NCI-H460 (cell line): ENCODE results near the gene RTTN. TPM values are rescaled to one million over a fixed set of nuclear protein-coding genes. Genes with fewer than 3 reads are reported as not detected.
A peak's percentile ranks its signal among the peaks of the same experiment; 100 is the strongest.
"Not testable (repeated sequence)": the region's sequence is repeated elsewhere in the genome, so short reads cannot be mapped to it uniquely, and the experiment has no call there.

Experiments used
- DNase-seq: peaks from one replicate; pipeline ENCODE4 v3.0.0-alpha.2; 2016; ENCODE audit warnings: low read depth; ENCODE audit errors: extremely low read depth
- polyA plus RNA-seq: library from polyadenylated mRNA; depleted of rRNA; stranded (reverse); fragments of >200 nt; gene quantifications from 2 replicates; pipeline ENCODE4 v1.2.3, GENCODE V29; 2014; cell fraction: nucleus; rRNA removed
- total RNA-seq: library from RNA; depleted of rRNA; stranded (reverse); fragments of >200 nt; shearing (Covaris generic); gene quantifications from 2 replicates; pipeline ENCODE4 v1.2.3, GENCODE V29; 2014; rRNA removed

Gene RTTN
- 12.0 and 12.6 TPM in 2 replicates for total RNA-seq
- 18.1 and 20.5 TPM in 2 replicates for polyA plus RNA-seq

DNA sequence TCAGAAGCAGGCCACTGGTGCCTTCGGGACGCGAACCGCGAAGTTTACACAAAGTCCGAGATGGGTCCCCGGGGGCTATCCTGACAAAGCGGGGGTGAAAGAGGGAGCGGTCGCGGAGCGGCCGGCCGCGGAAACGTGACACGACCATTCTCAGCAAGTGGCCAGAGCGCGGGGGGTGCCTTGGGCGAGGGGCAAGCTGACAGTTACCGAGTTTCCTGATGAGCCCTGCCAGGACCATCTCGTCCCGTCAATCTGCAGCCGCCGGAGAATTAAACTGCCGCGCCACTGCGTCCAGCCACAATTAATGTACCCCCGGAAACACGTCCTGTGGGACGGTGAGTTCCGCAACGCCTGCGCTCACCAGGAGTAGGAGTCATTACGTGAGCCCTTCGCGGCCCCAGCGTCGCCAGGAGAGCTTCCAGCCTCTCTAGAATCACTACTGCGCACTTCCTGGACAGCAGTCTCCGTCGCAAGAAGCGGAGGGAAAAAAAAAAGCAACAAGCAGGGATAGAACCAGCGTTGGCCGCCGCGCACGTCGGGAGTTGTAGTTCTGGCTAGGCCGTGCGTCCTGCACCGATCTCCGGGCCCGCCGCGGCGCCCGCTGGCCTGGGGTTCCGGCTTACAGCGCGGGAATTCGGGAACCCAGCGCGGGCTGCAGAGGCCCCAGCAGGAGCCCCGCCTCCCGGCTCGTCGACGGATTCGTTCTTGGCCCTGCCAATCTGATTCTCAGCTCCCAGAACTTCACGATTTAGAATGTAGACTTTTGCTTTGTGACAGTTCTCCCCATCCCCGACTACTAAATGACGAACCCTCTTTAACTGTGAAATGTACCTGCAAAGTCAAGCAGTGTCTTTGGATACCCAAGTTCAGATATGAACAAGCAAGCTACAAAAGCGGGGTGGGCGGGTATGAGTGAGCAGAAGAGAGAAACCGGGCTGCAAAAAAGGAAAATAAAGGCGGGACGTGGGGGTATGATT is at the start of gene RTTN:
TSS of gene RTTN (minus strand) at position 267 of the 977 bp plus-strand sequence. CDS start at position 238, 29 bp downstream.
- DNase-seq = peak; percentile 82

DNA sequence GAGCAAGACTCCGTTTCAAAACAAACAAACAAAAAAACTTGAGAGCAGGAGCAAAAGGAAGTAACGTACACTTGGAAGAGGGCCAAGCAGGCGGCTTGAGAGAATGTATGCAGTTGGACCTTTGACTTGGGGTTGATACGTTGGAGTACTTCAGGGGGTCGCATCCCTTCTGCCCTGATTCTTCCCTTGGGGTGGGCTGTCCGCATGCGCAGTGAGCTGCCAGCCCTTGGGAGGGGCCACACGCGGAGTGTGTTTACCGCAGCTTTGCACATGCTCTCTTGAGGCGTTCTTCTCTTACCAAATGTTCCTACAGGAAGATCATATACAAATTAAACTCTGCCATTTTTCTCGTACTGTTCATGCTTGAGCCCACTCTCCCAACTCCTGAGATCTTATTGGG is 45.3 kb upstream of the RTTN start:
- no peak for DNase-seq

DNA sequence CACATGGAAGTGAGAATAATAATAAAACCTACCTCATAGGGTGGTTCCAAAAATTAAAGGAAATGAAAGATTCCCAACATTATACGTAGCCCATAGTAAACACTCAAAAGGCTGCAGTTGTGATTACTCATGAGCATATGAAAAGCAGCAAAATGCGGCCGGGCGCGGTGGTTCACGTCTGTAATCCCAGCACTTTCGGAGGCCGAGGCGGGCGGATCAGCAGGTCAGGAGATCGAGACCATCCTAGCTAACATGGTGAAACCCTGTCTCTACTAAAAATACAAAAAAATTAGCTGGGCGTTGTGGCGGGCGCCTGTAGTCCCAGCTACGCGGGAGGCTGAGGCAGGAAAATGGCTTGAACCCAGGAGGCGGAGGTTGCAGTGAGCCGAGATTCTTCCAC is 44.4 kb upstream of the RTTN start:
- not testable (repeated sequence) for DNase-seq

DNA sequence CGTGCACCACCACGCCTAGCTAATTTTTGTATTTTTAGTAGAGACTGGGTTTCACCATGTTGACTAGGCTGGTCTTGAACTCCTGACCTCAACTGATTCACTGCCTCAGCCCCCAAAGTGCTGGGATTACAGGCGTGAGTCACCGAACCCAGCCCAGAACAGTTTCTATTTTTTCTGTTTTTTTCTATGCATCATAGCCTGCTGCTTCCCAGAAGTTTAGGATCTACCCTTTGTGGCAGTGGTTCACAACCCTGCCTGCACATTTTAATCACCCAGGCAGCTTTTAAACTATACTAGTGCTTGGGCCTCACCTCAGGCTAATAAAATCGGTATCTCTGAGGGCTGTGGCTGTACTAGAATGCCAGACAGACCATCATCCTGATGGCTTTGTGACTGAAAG is 43.6 kb upstream of the RTTN start:
- no peak for DNase-seq

DNA sequence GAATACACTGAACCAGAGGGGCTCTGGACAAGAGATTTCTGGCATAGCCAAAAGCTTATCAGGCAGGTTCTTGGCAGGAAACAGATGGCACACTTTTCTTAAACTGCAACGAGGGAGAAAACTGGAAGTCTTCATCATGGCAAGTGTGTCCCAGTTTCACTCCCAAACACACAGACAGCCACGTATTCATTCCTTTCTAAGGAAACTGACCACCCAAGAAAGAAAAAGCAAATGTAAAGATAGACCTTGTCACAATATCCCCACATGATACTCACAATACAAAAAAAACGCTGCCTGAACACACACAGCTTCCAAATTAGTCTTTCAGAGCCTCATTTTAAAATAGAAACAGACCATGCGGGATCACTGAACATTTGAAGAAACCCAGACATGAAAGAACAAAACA is 40.6 kb upstream of the RTTN start:
- no peak for DNase-seq

- DNase-seq = peak; percentile 69
Observed at GRCh38 chr18:70243131-70243929, 37.8 kb upstream of the RTTN start.

DNA sequence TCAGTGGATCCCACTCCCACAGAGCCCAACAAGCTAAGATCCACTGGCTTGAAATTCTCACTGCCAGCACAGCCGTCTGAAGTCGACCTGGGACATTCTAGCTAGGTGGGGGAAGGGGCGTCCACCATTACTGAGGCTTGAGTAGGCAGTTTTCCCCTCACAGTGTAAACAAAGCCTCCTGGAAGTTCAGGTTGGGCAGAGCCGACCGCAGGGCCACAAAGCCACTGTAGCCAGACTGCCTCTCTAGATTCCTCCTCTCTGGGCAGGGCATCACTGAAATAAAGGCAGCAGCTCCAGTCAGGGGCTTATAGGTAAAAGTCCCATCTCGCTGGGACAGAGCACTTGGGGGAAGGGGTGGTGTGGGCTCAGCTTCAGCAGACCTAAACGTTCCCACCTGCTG is 31.4 kb upstream of the RTTN start:
- DNase-seq = not testable (repeated sequence)

GRCh38 chr18:70235478-70235877 is 30.0 kb upstream of the RTTN start:
- no peak for DNase-seq

DNA sequence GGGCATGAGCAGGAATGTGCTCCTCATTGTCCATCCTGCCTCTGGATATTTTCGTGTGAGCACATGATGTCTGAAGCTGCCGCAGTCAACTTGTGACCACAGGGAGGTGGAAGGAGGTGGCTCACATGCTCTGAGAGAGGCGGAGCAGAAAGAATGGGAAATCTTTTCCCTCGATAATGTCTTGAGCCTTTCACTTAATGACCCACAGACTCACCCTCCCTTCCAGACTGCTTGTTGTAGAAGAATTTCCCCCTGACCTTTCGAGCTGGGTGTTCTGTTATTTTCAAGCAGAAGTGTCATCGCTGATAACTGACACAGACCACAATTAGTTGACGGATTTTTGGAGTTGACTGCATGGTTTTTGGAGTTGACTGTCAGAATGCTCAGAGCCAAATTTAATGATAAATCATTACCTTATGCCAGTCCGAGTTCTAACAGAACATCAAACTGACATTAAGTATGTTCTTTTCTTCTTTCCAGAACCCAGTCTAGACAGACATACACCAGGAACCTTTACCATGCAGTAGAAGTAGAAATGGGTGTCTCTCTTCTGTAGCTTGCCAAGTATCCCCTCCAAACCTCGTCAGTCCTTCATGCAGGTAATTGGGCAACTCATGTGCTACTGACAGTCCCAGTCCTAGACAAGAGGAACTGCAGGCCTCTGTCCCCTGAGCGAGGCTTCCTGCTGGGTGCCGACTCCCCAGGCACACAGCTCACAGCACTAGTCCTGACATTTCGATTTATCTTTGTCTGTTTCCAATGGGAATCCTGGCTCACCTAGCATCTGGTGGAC is 29.4 kb upstream of the RTTN start:
- peak; percentile 35 for DNase-seq

DNA sequence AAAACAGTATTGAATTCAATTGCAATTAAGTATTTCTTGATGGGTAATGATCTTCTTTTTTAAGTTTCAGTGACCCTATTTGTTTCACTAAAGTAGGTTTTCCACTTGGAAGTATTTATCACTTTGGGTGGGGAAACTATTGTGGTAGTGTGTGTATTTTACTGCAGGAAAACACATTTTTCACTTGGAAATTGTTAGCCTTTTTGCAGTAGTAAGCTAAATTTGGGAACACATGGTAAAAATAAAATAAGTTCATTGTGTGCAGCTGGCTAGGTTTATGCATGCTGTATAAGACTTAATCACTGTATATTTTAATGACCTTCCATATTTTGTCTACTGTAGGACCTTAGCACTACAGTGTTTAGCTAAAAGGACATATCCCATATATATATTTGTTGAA is 28.5 kb upstream of the RTTN start:
- DNase-seq = no peak

DNA sequence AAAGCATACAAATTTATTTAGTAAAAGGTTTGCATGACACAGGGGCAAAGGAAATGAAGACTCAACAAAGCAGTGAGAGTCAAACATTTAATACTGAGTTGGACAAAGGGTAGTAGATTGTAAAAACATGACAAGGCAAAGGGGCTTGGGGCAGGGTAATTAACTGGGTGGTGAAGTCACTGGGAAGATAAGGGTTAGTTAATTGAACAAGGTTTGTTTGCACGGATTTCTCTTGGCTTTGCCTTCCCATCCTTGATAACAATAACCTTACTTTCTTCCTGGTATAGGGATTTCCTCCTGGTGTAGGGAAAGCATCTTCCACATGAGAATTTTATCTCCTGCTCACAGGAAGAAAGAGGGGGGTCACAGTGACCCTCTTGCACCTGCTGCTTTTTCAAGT is 26.8 kb upstream of the RTTN start:
- DNase-seq = no peak

- DNase-seq = no peak
Observed at GRCh38 chr18:70229639-70230038, 24.2 kb upstream of the RTTN start.

- DNase-seq = no peak
Observed at GRCh38 chr18:70228536-70228935, 23.0 kb upstream of the RTTN start.

- no peak for DNase-seq
Observed at GRCh38 chr18:70227438-70227837, 22.0 kb upstream of the RTTN start.

DNA sequence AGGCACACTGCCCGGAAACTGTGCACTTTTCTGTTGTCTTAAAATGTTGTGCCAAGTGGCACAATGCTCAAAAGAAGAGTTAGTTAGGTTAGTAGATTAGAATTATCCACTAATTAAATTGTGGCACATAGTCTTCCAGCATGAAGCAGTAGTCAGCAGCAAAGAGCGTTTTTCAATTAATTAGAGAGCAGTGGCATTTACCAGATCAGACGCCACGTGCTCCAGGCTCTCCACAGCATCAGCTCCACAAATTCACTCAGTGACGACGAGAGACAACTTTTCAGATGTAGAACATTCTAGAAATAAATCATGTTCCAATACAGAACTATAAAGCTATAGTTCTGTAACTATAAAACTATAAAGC is 16.4 kb upstream of the RTTN start:
- no peak for DNase-seq

DNA sequence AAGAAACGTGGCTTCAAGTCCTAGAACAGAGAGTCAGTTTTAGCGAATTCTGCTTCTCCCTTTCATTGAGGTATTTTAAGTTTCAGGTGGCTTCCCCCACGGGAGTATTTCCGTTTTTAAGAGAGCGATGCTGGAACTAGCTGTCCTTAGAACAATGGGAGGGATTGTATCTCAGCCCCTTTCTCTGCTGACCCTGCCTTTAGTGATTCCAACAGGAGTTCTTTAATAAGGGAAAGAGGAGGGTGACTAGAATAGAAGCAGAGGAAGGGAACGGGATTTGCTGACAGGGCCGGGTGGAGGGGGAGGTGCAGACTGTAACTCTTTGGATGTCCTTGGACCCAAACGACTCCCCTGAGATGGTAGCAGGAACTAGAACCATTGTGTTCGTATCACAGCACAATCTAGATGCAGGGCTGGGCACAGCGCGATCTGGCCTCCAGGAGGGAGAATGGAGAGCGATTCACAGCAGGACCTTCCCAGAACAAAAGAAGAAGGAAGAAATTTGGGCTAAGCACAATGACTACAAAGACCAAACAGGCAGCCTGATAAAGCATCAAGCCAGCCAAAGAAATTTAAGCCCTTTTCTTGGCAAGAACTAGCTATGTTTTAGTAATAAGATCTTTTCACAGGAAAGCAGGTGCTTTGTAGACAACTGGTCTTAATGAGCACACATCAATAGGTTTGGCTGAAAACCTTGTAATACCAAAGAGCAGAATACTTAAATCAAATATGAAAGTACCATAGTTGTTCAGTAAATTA is 15.8 kb upstream of the RTTN start:
- no peak for DNase-seq

DNA sequence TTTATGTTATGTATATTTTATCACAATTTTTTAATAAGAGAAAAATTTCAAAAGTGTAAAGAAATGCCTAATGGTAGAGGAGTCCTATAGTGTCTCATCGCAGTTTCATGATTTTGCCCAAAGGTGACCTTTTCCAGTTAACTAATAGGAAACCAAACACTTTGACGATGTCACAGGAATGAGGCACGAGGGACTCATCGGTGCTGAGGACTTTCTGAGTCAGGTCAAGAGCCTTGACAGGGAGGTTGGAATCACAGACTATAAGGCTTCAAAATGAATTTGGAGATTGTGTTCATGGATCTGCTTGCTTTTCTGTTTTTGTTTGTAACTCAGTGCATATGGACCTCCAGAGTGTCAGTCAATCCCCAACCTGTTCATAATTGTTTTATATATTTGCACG is 15.1 kb upstream of the RTTN start:
- no peak for DNase-seq

DNA sequence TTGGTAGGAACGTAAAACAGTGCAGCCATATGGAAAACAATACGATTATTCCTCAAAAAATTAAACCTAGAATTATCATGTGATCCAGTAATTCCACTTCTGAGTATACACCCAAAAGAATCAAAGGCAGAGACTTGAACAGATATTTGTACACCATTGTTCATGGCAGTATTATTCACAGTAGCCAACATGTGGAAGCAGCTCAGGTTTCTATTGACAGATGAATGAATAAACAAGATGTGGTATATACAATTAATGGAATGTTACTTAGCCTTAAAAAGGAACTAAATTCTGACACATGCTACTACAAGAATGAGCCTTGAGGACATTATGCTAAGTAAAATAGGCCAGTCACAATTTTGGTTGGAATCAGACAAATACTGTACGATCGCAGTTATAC is 14.2 kb upstream of the RTTN start:
- DNase-seq = no peak

GRCh38 chr18:70216788-70217187 is 11.3 kb upstream of the RTTN start:
- no peak for DNase-seq

- no peak for DNase-seq
Observed at GRCh38 chr18:70207181-70207580, 1.7 kb upstream of the RTTN start.
